GM12878 (cell line): ENCODE data around the gene ARHGAP5. TPM values are rescaled to one million over a fixed set of nuclear protein-coding genes. Genes with fewer than 3 reads are reported as not detected.

ENCODE experiments used
- ATAC-seq: fragments of 200-7000 bp; cut with Tn5 transposase; 3 replicates; pipeline ENCODE4 v1.9.1; 2020; ENCODE audit warnings: mild to moderate bottlenecking, moderate library complexity
- BruUV-seq: library from RNA; stranded (reverse); fragments of 400-500 nt; replicated peaks from 2 replicates; lab custom pipeline; 2021; lab: Mats Ljungman, UMichigan
- CTCF ChIA-PET: fragments of 300-600 bp; sonication (Branson Sonifier 250); formaldehyde crosslinking; extraction: SDS; loops from one replicate; lab custom pipeline; 2021; ENCODE audit warnings: inconsistent platforms; lab: Yijun Ruan, JAX
- POLR2A ChIA-PET: fragments of 350-600 bp; formaldehyde crosslinking; extraction: SDS; loops from one replicate; lab custom pipeline; 2021; ENCODE audit warnings: inconsistent platforms; lab: Charles Lee
- RAD21 ChIA-PET: fragments of 300-600 bp; sonication (Branson Sonifier 250); formaldehyde crosslinking; loops from one replicate; lab custom pipeline; 2023; ENCODE audit warnings: antibody characterized with exemption; ENCODE audit not compliant: unreplicated experiment; lab: Charles Lee
- SMC1A ChIA-PET: fragments of 300-600 bp; sonication (Branson Sonifier 250); formaldehyde crosslinking; loops from one replicate; lab custom pipeline; 2023; ENCODE audit not compliant: unreplicated experiment, uncharacterized antibody; lab: Charles Lee
- DNase-seq: peaks from one replicate; pipeline ENCODE4 v3.0.0-alpha.2; 2011; ENCODE audit warnings: low read depth, low spot score
- FAIRE-seq: peaks from 3 replicates; lab custom pipeline; 2011; peaks lifted over from hg19 to GRCh38; lab: Jason Lieb, UNC
- H2AFZ ChIP-seq: 2 replicates; pipeline ENCODE4 v1.6.0; 2011; ENCODE audit warnings: low read depth, low read length, control low read depth; ENCODE audit not compliant: control insufficient read depth
- H3K27ac ChIP-seq: 2 replicates; pipeline ENCODE4 v1.5.1; 2011; ENCODE audit warnings: control low read depth; ENCODE audit not compliant: control insufficient read depth, insufficient read depth
- H3K27me3 ChIP-seq, 2 experiments: replicated peaks in 1 of 2; 2 replicates each; pipeline versions ENCODE4 v1.6.0 to v1.6.1; 2011; ENCODE audit warnings: low read length in 1 of 2; ENCODE audit not compliant: control insufficient read depth in 2 of 2, insufficient read depth in 2 of 2
- H3K36me3 ChIP-seq, 2 experiments: 2 replicates each; pipeline ENCODE4 v1.5.1; 2011; ENCODE audit warnings: low read length in 1 of 2; ENCODE audit not compliant: control insufficient read depth in 2 of 2, insufficient read depth in 2 of 2
- H3K4me1 ChIP-seq: 2 replicates; pipeline ENCODE4 v1.6.1; 2011; ENCODE audit warnings: mild to moderate bottlenecking, low read length, moderate library complexity, mixed read lengths; ENCODE audit not compliant: control insufficient read depth, insufficient read depth
- H3K4me2 ChIP-seq: 2 replicates; pipeline ENCODE4 v1.6.0; 2011; ENCODE audit warnings: control low read depth; ENCODE audit not compliant: control insufficient read depth, insufficient read depth
- H3K4me3 ChIP-seq: fragments of 200-600 bp; sonication (generic); 2 replicates; pipeline ENCODE4 v1.5.1; 2016
- H3K79me2 ChIP-seq: 2 replicates; pipeline ENCODE4 v1.6.0; 2011; ENCODE audit warnings: low read length; ENCODE audit not compliant: control insufficient read depth, insufficient read depth
- H3K9ac ChIP-seq: 2 replicates; pipeline ENCODE4 v1.8.0; 2011; ENCODE audit warnings: low read length, control low read depth, mixed read lengths; ENCODE audit not compliant: control insufficient read depth, insufficient read depth
- H3K9me3 ChIP-seq: replicated peaks from 3 replicates; pipeline ENCODE4 v1.5.1; 2011; ENCODE audit warnings: mild to moderate bottlenecking, low read length; ENCODE audit not compliant: control insufficient read depth, insufficient read depth
- H4K20me1 ChIP-seq: 2 replicates; pipeline ENCODE4 v1.6.0; 2011; ENCODE audit not compliant: control insufficient read depth, insufficient read depth
- ASH2L ChIP-seq: fragments of 300-600, 200-600 bp; sonication (generic); IDR thresholded peaks from 2 replicates; pipeline ENCODE4 v1.6.1; 2017; ENCODE audit warnings: low read depth, mild to moderate bottlenecking, borderline replicate concordance
- CBX3 ChIP-seq: fragments of 200-600 bp; sonication (generic); IDR thresholded peaks from 2 replicates; pipeline ENCODE4 v1.6.1; 2016; ENCODE audit warnings: low read depth, borderline replicate concordance
- ETV6 ChIP-seq, 2 experiments: fragments of 450-650 bp in 1 of 2; IDR thresholded peaks in 1 of 2; conservative IDR thresholded peaks in 1 of 2; 2 replicates each; pipeline ENCODE4 v1.6.1; 2014; ENCODE audit warnings: antibody characterized with exemption in 1 of 2, borderline replicate concordance in 1 of 2, low read depth in 1 of 2, mild to moderate bottlenecking in 1 of 2, moderate library complexity in 1 of 2
- EZH2 ChIP-seq: IDR thresholded peaks from 2 replicates; pipeline ENCODE4 v1.6.1; 2012; ENCODE audit warnings: low read depth, mild to moderate bottlenecking, control low read depth, inconsistent platforms, low read length, borderline replicate concordance; ENCODE audit not compliant: control insufficient read depth
- FOS ChIP-seq: IDR thresholded peaks from 3 replicates; pipeline ENCODE4 v1.6.1; 2011; ENCODE audit warnings: borderline replicate concordance; ENCODE audit not compliant: insufficient read length; ENCODE audit errors: extremely low read depth
- HCFC1 ChIP-seq: fragments of 150-350 bp; IDR thresholded peaks from 2 replicates; pipeline ENCODE4 v1.6.1; 2014; ENCODE audit warnings: low read length
- MLLT1 ChIP-seq: fragments of 450-650 bp; IDR thresholded peaks from 2 replicates; pipeline ENCODE4 v1.6.1; 2016; ENCODE audit warnings: mild to moderate bottlenecking
- MTA2 ChIP-seq: fragments of 450-650 bp; IDR thresholded peaks from 2 replicates; pipeline ENCODE4 v1.6.1; 2016; ENCODE audit warnings: low read depth, mild to moderate bottlenecking, moderate library complexity
- NFIC ChIP-seq: IDR thresholded peaks from 2 replicates; pipeline ENCODE4 v1.6.1; 2012; ENCODE audit warnings: low read depth, mild to moderate bottlenecking, inconsistent platforms, low read length, moderate library complexity
- NKRF ChIP-seq: fragments of 450-650 bp; conservative IDR thresholded peaks from 2 replicates; pipeline ENCODE4 v1.6.1; 2017; ENCODE audit warnings: mild to moderate bottlenecking, moderate library complexity
- RBBP5 ChIP-seq: fragments of 200-600 bp; sonication (generic); conservative IDR thresholded peaks from 2 replicates; pipeline ENCODE4 v1.6.1; 2016
- RELA ChIP-seq: fragments of 450-650 bp; IDR thresholded peaks from 2 replicates; pipeline ENCODE4 v1.8.0; 2014; ENCODE audit warnings: borderline replicate concordance; ENCODE audit not compliant: partially characterized antibody
- REST ChIP-seq: IDR thresholded peaks from 2 replicates; pipeline ENCODE4 v1.6.1; 2012; ENCODE audit warnings: mild to moderate bottlenecking, low read depth, low read length
- SMARCA5 ChIP-seq: fragments of 450-650 bp; IDR thresholded peaks from 2 replicates; pipeline ENCODE4 v1.6.1; 2017; ENCODE audit warnings: mild to moderate bottlenecking
- YBX1 ChIP-seq: fragments of 450-650 bp; IDR thresholded peaks from 2 replicates; pipeline ENCODE4 v1.6.1; 2016; ENCODE audit warnings: antibody characterized with exemption
- in situ Hi-C: fragments of 300-500 bp; cut with MboI; formaldehyde crosslinking; loops from 9 replicates; pipeline ENCODE4 v1.14.3; 2018; ENCODE audit warnings: mixed read lengths
- intact Hi-C: fragments of 100-400 bp; cut with micrococcal nuclease; formaldehyde crosslinking; loops from one replicate; pipeline ENCODE4 v1.14.2; 2022; ENCODE audit not compliant: unreplicated experiment
- polyA plus RNA-seq, 11 experiments: library from polyadenylated mRNA; depleted of rRNA in 4 of 11; unstranded in 6 of 11; stranded (reverse) in 5 of 11; fragments of >200 nt; fragmentation: Nextera tagmentation in 4 of 11; fragmentation: Illumina TruSeq in 1 of 11; extraction: Ambion mirVana in 4 of 11; extraction: Trizol in 1 of 11; gene quantifications; 1 replicate in 1 of 11; 2 replicates in 10 of 11; pipeline versions ENCODE4 v1.2.1 to v1.2.3, GENCODE V29; 2011 to 2016; ENCODE audit warnings: inconsistent platforms in 2 of 11, missing spikeins in 2 of 11, low read depth in 1 of 11
- total RNA-seq, 4 experiments: library from RNA; depleted of rRNA in 3 of 4; stranded (reverse); fragments of >200 nt in 3 of 4; fragmentation: Illumina TruSeq in 1 of 4; extraction: Trizol in 1 of 4; gene quantifications; 2 replicates each; pipeline versions ENCODE4 v1.2.1 to v1.2.3, GENCODE V29; 2013 to 2021

The ARHGAP5 gene
- total and polyA plus RNA-seq, 10 of the 15 experiments (the other 5 are each of a cell fraction or from before 2014, with no cell fraction given): 0.91 to 19.6 (median 7.2) TPM

GRCh38 chr14:32083789-32084188 lies 6.7 kb downstream of the ARHGAP5 start:
- no peak for FAIRE-seq
- H3K79me2 ChIP-seq: peaks cover 4% of the 10 kb centered on the region
- no peaks in the 10 kb centered on the region for H3K9me3 ChIP-seq
- H3K9ac ChIP-seq: no peak overlapping the region
- no peak overlapping the region for H2AFZ ChIP-seq
- DNase-seq: no peak
- TF ChIP-seq ASH2L (no peak), FOS (no peak), HCFC1 (no peak), MTA2 (no peak), RBBP5 (no peak), REST (no peak), EZH2 (no peak), RELA (no peak), SMARCA5 (no peak), NFIC (no peak), ETV6 (conservative IDR thresholded peaks at IDR 0.05 in 1 of 2, IDR thresholded peaks at IDR 0.05 in 1 of 2; ENCODE audit: borderline replicate concordance in 1 of 2, low read depth in 1 of 2) (no peak), CBX3 (no peak), YBX1 (no peak), MLLT1 (no peak), NKRF (no peak)
- H3K27me3 ChIP-seq: no peaks in the 10 kb centered on the region
- intact Hi-C loops: no loop called here
- no TSS peak for BruUV-seq
- H3K4me3 ChIP-seq: no peak overlapping the region
- in situ Hi-C loops: no loop called here
- H3K36me3 ChIP-seq: no peaks in the 10 kb centered on the region
- no peaks in the 10 kb centered on the region for H4K20me1 ChIP-seq
- no peak overlapping the region for H3K27ac ChIP-seq
- RAD21 ChIA-PET: no interaction called here
- POLR2A ChIA-PET: no interaction called here
- SMC1A ChIA-PET: interaction anchor here (0.9 kb wide), 1 partner anchor 115 kb away, joined by 3 read pairs; no protein-coding TSS in a partner anchor
- H3K4me1 ChIP-seq: peaks cover 15% of the 10 kb centered on the region
- H3K4me2 ChIP-seq: no peak overlapping the region
- ATAC-seq: no peak
- CTCF ChIA-PET: interaction anchor here (0.6 to 1.2 kb wide), 2 partner anchors 96 to 169 kb away, joined by 3 read pairs; no protein-coding TSS in a partner anchor
